Measurements from ENCODE around the gene CST4.

DNA sequence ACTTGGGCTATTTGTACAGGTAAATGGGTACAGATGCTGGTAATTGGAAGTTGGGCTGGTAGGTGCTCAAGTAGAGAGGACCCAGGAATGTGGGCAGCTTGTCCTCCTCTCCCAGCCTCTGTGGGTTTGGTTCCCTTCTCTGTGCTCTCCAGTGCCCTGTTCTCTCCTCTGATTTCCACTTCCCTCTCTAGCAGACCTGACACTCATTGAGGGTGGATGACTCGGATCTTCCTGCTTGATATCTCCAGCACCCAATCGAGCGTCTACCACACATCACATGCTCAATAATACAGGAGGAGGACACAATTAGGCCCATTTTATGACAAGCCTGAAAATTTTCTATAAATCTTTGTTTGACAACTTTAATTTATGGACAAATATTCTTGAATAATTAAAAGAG lies 38.2 kb upstream of the CST4 start:
- TF ChIP-seq CTCF (IDR thresholded peaks at IDR 0.05) (no peak), POLR2A (IDR thresholded peaks at IDR 0.05) (no peak)
